ENCODE data around the gene ACTG2.
"Not testable (repeated sequence)": the region's sequence is repeated elsewhere in the genome, so short reads cannot be mapped to it uniquely, and the experiment has no call there.

ACTG2 gene

DNA sequence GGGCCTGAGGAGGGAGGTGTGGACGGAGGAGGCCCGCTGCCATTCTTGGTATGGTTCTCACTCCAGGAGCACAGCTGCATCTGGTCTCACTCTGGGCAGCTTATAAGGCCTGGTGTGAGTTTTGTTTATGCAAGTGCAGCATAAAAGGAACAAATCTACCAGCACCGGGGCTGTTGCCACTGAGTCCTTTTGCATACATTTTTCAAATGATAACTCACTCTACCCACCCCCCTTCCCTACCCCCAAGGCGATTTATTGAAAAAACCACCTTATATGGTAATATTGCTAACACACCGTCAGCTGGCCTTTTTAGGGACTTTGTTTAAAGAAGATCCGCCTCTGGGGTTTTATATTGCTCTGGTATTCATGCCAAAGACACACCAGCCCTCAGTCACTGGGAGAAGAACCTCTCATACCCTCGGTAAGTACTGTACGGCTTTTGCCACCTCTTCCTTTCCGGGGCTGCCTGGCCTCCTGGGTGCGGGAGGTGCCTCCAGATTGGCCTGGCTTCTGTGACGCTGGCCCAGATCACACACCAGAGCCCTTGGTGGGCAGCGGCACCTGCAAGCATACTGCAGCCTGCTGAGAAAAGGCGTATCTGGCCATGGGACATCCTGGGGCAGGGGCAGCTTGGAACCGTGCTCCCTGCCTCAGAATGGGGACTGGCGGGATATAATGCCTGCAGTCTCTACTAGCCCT is at the start of gene ACTG2:
Gene ACTG2 (plus strand): TSS at position 378 of the 699 bp plus-strand sequence. CDS start 8,304 bp downstream, outside the sequence.
- DNase-seq: no peak

DNA sequence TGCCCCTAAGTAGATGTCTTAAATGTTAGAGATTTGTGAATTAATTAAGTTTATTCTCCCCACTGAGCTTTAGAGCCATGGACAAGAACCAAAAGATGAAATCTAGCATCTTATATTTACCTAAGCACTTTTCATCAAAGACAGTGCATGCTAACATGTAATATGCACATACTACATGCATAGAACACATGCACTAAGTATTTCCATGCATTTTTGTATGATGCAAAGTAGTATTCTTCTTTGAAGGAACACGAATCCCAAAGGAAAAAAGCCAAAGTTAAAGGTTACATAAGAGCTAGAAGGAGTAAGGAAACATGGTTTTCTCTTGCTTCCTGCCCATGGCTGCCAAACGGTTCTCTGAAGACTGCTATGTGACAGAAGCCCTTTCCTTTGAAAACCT is 48.7 kb upstream of the ACTG2 start:
- no peak for DNase-seq

DNA sequence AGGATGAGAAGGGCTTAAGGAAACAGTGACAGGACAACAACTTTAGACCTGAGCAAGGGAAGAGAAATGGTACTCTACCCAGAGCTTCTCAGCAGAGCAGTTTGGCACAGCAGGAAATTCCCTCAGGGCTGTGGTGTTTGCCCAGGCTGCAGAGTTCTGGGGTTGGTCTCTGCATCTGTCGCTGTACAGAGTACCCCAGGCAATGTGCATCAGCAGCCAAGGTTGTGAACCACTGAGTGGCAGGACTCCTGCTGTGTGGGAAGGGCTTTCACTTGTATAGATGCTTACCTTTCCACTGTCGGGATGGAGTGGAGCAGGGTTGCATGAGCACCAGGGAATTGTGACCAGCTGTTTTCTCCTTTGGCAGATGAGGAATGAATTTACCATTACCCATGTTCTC is 42.8 kb upstream of the ACTG2 start:
- DNase-seq: no peak

DNA sequence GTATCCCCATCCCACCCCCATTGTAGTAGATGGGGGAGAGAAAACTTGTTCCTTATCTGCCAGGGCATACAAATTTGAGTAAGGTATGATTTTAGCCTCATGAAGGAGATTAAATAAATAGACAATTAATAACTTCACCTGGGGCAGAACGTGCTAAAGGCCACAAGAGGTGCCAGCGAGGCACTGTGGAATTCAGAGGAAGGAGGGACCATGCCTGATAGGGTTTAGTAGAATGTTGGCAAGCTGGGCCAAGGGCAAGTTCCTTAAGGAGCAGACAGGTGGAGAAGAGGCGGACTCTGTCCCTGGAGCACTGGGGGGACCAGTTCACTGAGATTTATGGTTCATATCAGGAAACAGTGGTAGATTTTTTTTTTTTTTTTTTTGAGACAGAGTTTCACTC is 41.5 kb upstream of the ACTG2 start:
- DNase-seq: no peak

DNA sequence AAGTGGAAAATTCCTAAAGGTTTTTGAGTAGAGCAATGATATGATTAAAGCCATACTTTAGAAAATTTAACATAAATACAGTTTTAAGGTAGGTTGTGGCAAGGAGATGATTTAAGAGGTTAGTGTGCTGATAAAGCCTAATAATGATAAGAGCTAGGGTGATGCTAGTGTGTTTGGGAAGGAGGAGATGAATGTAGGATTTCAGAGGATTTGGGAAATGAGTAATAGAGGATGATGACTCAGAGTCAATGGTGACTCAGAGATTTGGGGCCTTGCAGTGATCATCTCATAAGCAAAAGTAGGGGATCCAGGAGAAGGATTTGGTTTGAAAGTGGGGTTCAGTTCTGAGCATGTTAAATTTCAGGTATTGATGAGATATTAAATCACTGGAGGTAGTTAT is 40.8 kb upstream of the ACTG2 start:
- DNase-seq: no peak

- DNase-seq: no peak
Observed at GRCh38 chr2:73855526-73855925, 37.3 kb upstream of the ACTG2 start.

- DNase-seq: no peak
Observed at GRCh38 chr2:73856214-73856613, 36.6 kb upstream of the ACTG2 start.

DNA sequence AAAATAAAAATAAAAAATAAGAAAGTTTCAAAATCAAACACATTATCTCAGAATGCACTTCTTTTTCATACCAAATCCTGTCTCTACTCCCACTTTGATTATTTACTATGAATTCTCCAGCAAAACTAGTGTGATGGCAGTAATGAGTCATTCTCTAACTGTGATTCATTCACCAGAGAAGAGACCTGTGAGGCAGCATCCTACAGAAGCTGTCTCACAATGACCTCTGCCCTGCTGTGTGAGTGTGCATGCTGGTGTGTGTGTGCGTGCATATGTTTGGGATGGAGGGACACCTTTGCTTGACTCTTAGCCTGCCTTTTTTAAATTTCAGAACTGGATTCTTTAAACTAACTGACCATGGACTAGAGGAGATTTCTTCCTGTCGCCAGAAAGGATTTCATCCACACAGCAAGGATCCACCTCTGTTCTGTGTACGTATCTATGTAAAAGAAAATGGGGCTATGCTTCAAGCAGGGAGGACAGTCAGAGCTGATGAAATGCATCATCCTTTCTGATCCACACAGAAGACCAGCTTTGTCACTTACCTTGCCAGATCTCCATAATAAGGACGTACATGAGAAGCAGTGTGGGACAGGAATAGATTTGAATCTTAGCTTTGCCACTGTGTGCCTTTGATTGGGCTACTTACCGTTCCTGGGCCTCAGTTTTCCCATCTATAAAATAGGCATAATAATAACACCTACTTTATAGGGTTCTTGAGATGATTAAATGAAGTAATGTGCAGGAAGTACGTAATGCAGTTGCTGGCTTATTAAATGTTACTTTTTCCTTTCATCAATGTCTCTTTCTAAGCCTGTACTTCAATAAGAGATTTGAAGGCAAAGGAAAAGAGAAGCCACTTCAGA is 32.9 kb upstream of the ACTG2 start:
- DNase-seq: no peak

- no peak for DNase-seq
Observed at GRCh38 chr2:73862987-73863386, 29.8 kb upstream of the ACTG2 start.

GRCh38 chr2:73868204-73868978 is 24.4 kb upstream of the ACTG2 start:
- no peak for DNase-seq

- DNase-seq: no peak
Observed at GRCh38 chr2:73870084-73870483, 22.7 kb upstream of the ACTG2 start.

- no peak for DNase-seq
Observed at GRCh38 chr2:73877071-73877802, 15.6 kb upstream of the ACTG2 start.

DNA sequence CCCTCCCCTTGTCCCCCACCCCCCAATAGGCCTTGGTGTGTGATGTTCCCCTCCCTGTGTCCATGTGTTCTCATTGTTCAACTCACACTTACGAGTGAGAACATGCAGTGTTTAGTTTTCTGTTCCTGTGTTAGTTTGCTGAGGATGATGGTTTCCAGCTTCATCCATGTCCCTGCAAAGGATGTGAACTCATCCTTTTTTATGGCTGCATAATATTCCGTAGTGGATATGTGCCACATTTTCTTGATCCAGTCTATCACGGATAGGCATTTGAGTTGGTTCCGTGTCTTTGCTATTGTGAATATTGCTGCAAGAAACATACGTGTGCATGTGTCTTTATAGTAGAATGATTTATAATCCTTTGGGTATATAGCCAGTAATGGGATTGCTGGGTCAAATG is 14.8 kb upstream of the ACTG2 start:
- not testable (repeated sequence) for DNase-seq

DNA sequence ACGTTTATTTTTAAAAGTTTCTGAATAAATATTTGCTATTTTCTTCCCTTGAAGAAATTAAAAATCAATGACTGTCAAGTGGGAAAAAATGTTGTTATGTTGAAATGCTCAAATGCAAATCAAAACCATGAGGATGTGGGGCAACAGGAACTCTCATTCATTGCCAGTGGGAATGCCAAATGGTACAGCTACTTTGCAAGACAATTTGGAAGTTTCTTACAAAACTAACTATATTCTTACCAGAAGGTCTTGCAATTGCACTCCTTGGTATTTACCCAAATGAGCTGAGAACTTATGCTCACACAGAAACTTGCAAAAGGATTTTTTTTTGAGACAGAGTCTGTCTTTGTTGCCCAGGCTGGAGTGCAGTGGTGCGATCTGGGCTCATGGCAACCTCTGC is 7.4 kb upstream of the ACTG2 start:
- DNase-seq: no peak

DNA sequence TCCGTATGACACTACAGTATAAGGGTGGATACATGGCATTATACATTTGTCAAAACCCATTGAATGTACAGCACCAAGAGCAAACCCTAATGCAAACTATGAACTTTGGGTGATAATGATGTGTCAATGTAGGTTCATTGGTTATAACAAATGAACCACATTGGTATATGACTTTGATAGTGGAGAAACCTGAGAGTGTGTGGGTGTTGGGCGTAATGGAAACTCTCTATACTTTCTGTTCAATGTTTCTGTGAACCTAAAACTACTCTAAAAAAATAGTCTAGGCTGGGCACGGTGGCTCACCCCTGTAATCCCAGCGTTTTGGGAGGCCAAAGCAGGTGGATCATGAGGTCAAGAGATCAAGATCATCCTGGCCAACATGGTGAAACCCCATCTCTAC is 6.5 kb upstream of the ACTG2 start:
- DNase-seq: no peak

DNA sequence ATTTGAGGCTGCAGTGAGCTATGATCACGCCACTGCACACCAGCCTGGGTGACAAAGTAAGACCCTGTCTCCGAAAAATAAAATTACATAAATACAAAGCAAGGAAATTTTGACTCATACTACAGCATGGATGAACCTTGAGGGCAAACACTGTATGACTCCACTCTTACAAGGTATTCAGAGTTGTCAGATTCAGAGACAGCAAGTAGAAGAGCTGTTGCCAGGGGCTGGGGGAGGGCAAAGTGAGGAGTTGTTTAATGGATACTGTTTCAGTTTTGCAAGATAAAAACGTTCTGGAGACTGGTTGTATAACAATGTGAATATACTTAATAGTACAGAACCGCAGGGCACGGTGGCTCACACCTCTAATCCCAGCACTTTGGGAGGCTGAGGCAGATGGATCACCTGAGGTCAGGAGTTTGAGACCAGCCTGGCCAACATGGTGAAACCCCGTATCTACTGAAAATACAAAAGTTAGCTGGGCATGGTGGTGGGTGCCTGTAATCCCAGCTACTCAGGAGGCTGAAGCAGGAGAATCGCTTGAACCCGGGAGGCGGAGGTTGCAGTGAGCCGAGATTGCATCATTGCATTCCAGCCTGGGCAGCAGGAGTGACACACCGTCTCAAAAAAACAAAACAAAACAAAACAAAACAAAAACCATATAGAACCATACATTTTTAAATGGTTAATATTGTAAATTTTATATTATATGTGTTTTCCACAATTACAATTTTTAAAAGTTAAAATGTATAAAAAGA is 5.0 kb upstream of the ACTG2 start:
- not testable (repeated sequence) for DNase-seq

DNA sequence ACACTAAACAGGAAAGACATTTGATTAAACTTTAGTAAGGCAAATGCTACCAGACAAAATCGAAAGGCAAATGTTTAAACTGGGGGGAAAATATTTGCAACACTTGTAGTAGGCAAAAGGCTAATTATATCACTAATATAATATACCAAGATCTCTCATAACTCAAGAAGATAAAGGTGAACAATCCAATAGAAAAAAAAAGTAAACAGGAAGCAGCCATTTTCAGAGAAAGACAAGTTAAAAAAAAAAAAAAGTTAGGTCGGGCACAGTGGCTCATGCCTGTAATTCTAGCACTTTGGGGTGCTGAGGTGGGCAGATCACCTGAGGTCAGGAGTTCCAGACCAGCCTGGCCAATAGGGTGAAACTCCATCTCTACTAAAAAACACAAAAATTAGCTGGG is 4.4 kb upstream of the ACTG2 start:
- DNase-seq: no peak

DNA sequence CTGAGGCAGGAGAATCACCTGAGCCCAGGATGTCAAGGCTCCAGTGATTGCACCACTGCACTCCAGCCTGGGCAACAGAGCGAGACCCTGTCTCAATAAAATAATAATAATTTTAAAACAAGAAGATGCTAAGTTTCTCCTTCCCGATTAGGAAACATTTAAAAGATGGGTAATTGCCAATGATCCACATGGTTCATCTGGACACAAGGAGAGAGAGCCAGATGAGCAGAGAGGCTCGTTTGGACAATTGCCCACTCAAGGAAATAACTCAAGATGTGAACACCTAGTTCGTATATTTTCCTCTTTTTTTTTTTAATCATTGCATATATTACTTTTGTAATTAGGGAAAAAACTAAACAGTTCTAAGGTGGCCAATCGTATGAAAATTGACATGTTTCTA is 3.6 kb upstream of the ACTG2 start:
- no peak for DNase-seq

- no peak for DNase-seq
Observed at GRCh38 chr2:73890301-73891092, 2.3 kb upstream of the ACTG2 start.

- no peak for DNase-seq
Observed at GRCh38 chr2:73891276-73891901, 1.4 kb upstream of the ACTG2 start.

Measured in activated CD4-positive, alpha-beta T cell treated with anti-CD3 and anti-CD28 coated beads, Interleukin-2, amount 50 U/mL, for 1 hour (primary cell).